NT2/D1 (cell line): ENCODE data around the gene EXD3.

Experiments
- SUZ12 ChIP-seq: IDR thresholded peaks from 2 replicates; pipeline ENCODE4 v1.6.1; 2011; ENCODE audit not compliant: insufficient read length, insufficient read depth; ENCODE audit errors: extremely low read depth
- YY1 ChIP-seq: IDR thresholded peaks from 2 replicates; pipeline ENCODE4 v1.6.1; 2011; ENCODE audit not compliant: insufficient read length, insufficient read depth
- ZNF274 ChIP-seq: IDR thresholded peaks from 2 replicates; pipeline ENCODE4 v1.6.1; 2011; ENCODE audit warnings: mild to moderate bottlenecking, low read depth, low read length

- no peak for TF ChIP-seq YY1
- TF ChIP-seq ZNF274 = no peak
- TF ChIP-seq SUZ12 = no peak
Measured at GRCh38 chr9:137295849-137296669, 126.9 kb downstream of the EXD3 start.
